Measurements from ENCODE around the gene PATJ.
"Not testable (repeated sequence)": the region's sequence is repeated elsewhere in the genome, so short reads cannot be mapped to it uniquely, and the experiment has no call there.

The PATJ gene, protein sequence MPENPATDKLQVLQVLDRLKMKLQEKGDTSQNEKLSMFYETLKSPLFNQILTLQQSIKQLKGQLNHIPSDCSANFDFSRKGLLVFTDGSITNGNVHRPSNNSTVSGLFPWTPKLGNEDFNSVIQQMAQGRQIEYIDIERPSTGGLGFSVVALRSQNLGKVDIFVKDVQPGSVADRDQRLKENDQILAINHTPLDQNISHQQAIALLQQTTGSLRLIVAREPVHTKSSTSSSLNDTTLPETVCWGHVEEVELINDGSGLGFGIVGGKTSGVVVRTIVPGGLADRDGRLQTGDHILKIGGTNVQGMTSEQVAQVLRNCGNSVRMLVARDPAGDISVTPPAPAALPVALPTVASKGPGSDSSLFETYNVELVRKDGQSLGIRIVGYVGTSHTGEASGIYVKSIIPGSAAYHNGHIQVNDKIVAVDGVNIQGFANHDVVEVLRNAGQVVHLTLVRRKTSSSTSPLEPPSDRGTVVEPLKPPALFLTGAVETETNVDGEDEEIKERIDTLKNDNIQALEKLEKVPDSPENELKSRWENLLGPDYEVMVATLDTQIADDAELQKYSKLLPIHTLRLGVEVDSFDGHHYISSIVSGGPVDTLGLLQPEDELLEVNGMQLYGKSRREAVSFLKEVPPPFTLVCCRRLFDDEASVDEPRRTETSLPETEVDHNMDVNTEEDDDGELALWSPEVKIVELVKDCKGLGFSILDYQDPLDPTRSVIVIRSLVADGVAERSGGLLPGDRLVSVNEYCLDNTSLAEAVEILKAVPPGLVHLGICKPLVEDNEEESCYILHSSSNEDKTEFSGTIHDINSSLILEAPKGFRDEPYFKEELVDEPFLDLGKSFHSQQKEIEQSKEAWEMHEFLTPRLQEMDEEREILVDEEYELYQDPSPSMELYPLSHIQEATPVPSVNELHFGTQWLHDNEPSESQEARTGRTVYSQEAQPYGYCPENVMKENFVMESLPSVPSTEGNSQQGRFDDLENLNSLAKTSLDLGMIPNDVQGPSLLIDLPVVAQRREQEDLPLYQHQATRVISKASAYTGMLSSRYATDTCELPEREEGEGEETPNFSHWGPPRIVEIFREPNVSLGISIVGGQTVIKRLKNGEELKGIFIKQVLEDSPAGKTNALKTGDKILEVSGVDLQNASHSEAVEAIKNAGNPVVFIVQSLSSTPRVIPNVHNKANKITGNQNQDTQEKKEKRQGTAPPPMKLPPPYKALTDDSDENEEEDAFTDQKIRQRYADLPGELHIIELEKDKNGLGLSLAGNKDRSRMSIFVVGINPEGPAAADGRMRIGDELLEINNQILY (N-terminal part only)

GRCh38 chr1:61741711-61742619 lies at the start of gene PATJ:
Gene PATJ, plus strand, starts transcription at chr1:61742480. Its CDS starts 20,413 bp downstream, at chr1:61762893.
- DNase-seq (ENCODE audit: low spot score) = no peak

DNA sequence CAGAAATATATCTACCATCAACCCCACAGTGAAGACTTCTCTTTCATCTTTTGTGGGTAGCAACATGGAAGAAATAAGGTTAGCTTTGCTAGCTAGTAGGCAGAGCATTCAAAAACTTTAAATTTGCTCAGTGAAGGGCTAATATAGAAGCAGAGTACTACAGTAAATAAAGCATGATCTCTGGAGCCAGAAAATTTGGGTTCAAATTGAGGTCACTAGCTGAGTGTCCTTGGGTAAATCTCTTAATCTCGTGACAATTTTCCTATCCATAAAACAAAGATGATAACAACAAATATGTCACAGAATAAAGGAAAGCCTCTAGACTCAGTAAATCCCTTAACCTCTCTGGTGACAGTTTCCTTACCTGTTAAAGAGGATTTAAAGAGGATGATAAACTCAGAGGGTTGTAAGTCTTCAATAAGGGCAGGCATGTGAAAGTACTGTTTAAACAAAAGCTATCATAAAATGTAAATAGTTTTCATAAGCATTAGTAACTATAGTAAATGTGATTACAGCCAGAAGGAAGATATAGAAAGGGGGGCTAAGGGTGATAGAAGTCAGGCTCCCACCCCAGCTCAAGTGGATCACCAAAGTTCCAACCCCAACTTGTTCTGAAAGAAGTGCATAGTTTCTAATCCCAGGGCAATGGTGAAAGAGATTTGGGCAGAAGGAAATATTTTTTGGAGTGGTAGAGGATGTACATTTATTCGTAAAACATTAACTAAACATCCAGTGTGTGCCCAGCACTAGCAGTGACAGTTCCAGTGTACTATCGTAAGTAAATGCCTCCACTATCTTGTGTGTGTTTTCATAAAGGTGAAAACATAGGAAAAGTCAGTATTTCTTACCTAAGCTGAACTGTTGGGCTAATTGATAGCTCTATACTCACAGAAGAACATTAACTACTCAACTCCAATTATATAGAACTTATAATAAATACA lies 42.1 kb upstream of the PATJ start:
- no peak for DNase-seq (ENCODE audit: low spot score)

GRCh38 chr1:61708953-61709907 lies 33.0 kb upstream of the PATJ start:
- no peak for DNase-seq (ENCODE audit: low spot score)

- DNase-seq (ENCODE audit: low spot score) = no peak
These were observed 32.4 kb upstream of the PATJ start for GRCh38 chr1:61709908-61710289.

- peak; percentile 30 for DNase-seq (ENCODE audit: low spot score)
These were observed 31.0 kb upstream of the PATJ start for GRCh38 chr1:61711257-61711656.

DNA sequence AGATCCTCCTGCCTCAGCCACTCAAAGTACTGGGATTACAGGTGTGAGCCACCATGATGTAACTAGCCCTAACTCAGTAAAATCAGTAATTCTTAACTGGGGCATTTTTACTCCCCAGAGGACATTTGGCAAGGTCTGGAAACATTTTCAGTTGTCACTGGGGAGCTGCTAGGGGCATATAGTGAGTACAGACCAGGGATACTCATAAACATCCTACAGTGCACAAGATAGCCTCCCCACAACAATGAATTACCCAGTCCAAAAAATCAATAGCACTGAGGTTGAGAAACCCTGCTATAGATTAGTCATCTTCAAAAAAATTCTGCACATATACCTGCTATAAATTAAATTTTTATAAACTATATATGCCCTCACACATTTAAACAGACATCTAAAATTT lies 30.3 kb upstream of the PATJ start:
- DNase-seq (ENCODE audit: low spot score) = no peak

DNA sequence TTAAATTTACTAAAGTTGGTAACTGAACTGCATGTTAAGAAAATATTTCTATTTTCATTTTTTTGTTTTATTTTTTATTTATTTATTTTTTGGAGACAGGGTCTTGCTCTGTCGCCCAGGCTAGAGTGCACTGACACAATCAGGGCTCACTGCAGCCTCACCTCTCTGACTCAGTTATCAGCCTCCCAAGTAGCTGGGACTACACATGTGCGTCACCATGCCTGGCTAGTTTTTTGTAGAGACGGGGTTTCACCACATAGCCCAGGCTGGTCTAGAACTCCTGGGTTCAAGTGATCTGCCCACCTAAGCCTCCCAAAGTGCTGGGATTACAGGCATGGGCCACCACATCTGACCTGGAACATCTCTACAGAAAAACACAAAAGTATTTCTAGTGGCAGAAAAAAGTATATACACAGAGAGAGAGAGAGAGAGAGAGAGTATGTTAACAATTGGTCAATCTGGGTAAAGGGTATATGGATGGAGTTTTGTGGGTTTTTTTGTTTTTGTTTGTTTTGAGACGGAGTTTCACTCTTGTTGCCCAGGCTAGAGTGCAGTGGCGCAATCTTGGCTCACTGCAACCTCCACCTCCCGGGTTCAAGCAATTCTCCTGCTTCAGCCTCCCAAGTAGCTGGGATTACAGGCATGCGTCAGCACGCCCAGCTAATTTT lies 23.1 kb upstream of the PATJ start:
- DNase-seq (ENCODE audit: low spot score) = not testable (repeated sequence)

- DNase-seq (ENCODE audit: low spot score) = no peak
These were observed 17.8 kb upstream of the PATJ start for GRCh38 chr1:61724506-61724812.

- DNase-seq (ENCODE audit: low spot score) = peak; percentile 90
These were observed 17.2 kb upstream of the PATJ start, which contains the start of gene TM2D1 for GRCh38 chr1:61724813-61725694. Gene TM2D1, minus strand, starts transcription at chr1:61725141. Its CDS starts 21 bp downstream, at chr1:61725120.

GRCh38 chr1:61727544-61727943 lies 14.7 kb upstream of the PATJ start:
- no peak for DNase-seq (ENCODE audit: low spot score)

GRCh38 chr1:61730679-61731078 lies 11.6 kb upstream of the PATJ start:
- DNase-seq (ENCODE audit: low spot score) = not testable (repeated sequence)

DNA sequence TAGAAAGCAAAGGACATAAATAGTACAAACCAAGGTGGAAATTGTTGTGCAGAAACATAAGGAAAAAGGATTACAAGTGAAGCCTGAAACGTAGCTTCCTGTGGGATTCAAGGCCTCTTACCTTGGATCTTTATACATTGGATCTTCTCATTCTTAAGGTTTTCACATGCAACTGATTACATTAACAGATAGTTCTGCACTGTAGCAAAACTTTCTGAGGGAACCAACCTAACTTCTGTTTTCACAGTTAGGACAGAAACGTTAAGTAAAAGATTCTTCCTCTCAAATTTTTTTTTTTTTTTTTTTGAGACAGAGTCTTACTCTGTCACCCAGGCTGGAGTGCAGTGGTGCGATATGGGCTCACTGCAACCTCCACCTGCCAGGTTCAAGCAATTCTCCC lies 9.6 kb upstream of the PATJ start:
- no peak for DNase-seq (ENCODE audit: low spot score)

- DNase-seq (ENCODE audit: low spot score) = no peak
These were observed 1.3 kb upstream of the PATJ start for GRCh38 chr1:61740751-61741700.

DNA sequence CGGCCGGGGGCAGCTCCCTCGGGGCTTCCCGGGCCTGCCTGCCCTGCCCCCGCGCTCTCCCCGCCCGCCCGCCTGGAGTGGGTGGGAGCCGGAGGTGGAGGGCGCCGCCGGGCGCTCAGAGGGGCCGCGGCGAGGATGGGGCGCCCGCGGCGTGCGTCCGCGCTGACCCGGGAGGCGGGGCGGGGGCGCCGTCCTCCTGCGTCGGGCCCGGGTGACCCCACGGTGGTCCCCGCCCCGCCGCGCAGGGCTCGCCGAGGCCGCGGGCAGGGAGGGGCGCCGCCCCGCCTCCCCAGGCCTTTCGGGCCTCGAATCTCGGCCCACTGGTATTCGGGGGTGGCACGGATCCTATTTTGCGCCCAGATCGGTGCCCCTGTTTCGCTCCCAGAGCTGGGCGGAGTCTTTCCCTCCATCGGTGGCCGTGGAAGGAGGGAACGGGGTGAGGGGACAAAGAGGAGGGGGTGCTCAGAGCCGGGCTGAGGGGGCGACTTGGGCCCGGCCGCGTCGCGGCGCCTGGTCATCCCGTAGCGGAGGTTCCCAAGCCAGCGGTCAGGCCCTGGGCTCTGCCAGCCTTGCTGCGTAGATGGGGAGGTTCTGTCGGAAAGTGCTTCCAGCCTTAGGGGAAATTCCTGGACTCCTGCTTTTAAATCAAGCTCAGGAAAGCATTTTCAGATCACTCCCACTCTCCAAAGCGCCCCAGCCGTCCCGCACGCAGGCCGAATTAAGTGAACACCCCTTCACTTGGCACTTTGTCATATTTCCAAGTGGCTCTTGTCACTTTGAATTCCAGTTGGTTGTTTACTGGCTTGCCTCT lies 545 bp downstream of the PATJ start:
- DNase-seq (ENCODE audit: low spot score) = peak; percentile 52

GRCh38 chr1:61743431-61743705 lies 1.1 kb downstream of the PATJ start:
- DNase-seq (ENCODE audit: low spot score) = no peak
